22Rv1 (cell line): ENCODE measurements around the gene DIABLO.

ENCODE experiments used
- H3K27ac ChIP-seq: fragments of 450-650 bp; 2 replicates; pipeline ENCODE4 v1.5.1; 2017
- CTCF ChIP-seq: fragments of 450-650 bp; IDR thresholded peaks from 2 replicates; pipeline ENCODE4 v1.5.1; 2017; ENCODE audit warnings: mild to moderate bottlenecking
- ZFX ChIP-seq: fragments of 450-650 bp; IDR thresholded peaks from 2 replicates; pipeline ENCODE4 v1.6.1; 2017; ENCODE audit warnings: antibody characterized with exemption, borderline replicate concordance

The DIABLO gene

GRCh38 chr12:122158700-122159285, 67.1 kb downstream of the DIABLO start:
- H3K27ac ChIP-seq: no peak overlapping the region
- TF ChIP-seq CTCF (no peak), ZFX (no peak)
